HepG2 (cell line): ENCODE data around the gene GLB1L. TPM values are rescaled to one million over a fixed set of nuclear protein-coding genes. Genes with fewer than 3 reads are reported as not detected.

Source experiments
- ATAC-seq: fragments of 200-7000 bp; cut with Tn5 transposase; 3 replicates; pipeline ENCODE4 v1.9.1; 2020; ENCODE audit warnings: mild to moderate bottlenecking, moderate library complexity
- BruUV-seq: library from RNA; stranded (reverse); fragments of 400-500 nt; replicated peaks from 2 replicates; lab custom pipeline; 2021; lab: Mats Ljungman, UMichigan
- CTCF ChIA-PET: fragments of 300-600 bp; formaldehyde crosslinking; extraction: SDS; loops from one replicate; lab custom pipeline; 2021; ENCODE audit warnings: low total read pairs, inconsistent platforms, low intra/inter-chr PET ratio; lab: Yijun Ruan, JAX
- POLR2A ChIA-PET: fragments of 350-600 bp; sonication (Branson Sonifier 250); formaldehyde crosslinking; loops from one replicate; lab custom pipeline; 2020; ENCODE audit warnings: antibody characterized with exemption, inconsistent platforms; lab: Yijun Ruan, JAX
- DNase-seq: peaks from one replicate; pipeline ENCODE4 v3.0.0-alpha.2; 2015; ENCODE audit warnings: low spot score
- FAIRE-seq: peaks from 3 replicates; lab custom pipeline; 2011; peaks lifted over from hg19 to GRCh38; lab: Jason Lieb, UNC
- H2AFZ ChIP-seq: one replicate; pipeline ENCODE4 v1.6.1; 2011; ENCODE audit warnings: low read length, inconsistent platforms
- H3K27ac ChIP-seq: fragments of 300-600 bp; 3 replicates; pipeline ENCODE4 v1.8.0; 2011; ENCODE audit warnings: mixed run types, mild to moderate bottlenecking, mixed read lengths, low read length, inconsistent platforms; ENCODE audit not compliant: insufficient read depth; ENCODE audit errors: extremely low read length
- H3K27me3 ChIP-seq, 2 experiments: fragments of 200-600 bp in 1 of 2; 2 replicates in 1 of 2; 3 replicates in 1 of 2; pipeline versions ENCODE4 v1.6.0 to v1.8.0; 2011; ENCODE audit warnings: low read length in 2 of 2, mild to moderate bottlenecking in 2 of 2, moderate library complexity in 2 of 2, inconsistent platforms in 1 of 2; ENCODE audit not compliant: insufficient read depth in 2 of 2, control insufficient read depth in 1 of 2
- H3K36me3 ChIP-seq, 2 experiments: fragments of 200-600 bp in 1 of 2; replicated peaks in 1 of 2; 2 replicates in 1 of 2; 3 replicates in 1 of 2; pipeline versions ENCODE4 v1.5.1 to v1.8.0; 2011; ENCODE audit warnings: low read length in 2 of 2, inconsistent platforms in 1 of 2; ENCODE audit not compliant: insufficient read depth in 2 of 2, control insufficient read depth in 1 of 2
- H3K4me1 ChIP-seq: 2 replicates; pipeline ENCODE4 v1.5.1; 2012; ENCODE audit warnings: low read length, inconsistent platforms; ENCODE audit not compliant: insufficient read depth
- H3K4me2 ChIP-seq: 2 replicates; pipeline ENCODE4 v1.6.0; 2011; ENCODE audit warnings: low read depth, low read length, inconsistent platforms
- H3K4me3 ChIP-seq, 3 experiments: fragments of 200-600 bp in 1 of 3; sonication (generic), shearing (Covaris generic) in 1 of 3; replicated peaks in 1 of 3; 2 replicates each; pipeline ENCODE4 v1.5.1; 2011 to 2016; ENCODE audit warnings: low read length in 3 of 3, inconsistent platforms in 2 of 3, low read depth in 2 of 3, mild to moderate bottlenecking in 2 of 3, control low read depth in 1 of 3, mixed read lengths in 1 of 3; ENCODE audit not compliant: insufficient read depth in 1 of 3
- H3K79me2 ChIP-seq: one replicate; pipeline ENCODE4 v1.6.1; 2011; ENCODE audit warnings: low read length, inconsistent platforms; ENCODE audit not compliant: insufficient read depth
- H3K9ac ChIP-seq: 2 replicates; pipeline ENCODE4 v1.6.0; 2011; ENCODE audit warnings: mild to moderate bottlenecking, low read depth, low read length, inconsistent platforms; ENCODE audit not compliant: insufficient read depth
- H3K9me3 ChIP-seq: 2 replicates; pipeline ENCODE4 v1.5.1; 2012; ENCODE audit warnings: mild to moderate bottlenecking, low read length
- H4K20me1 ChIP-seq: 2 replicates; pipeline ENCODE4 v1.6.0; 2011; ENCODE audit warnings: inconsistent platforms, mild to moderate bottlenecking, low read length, moderate library complexity; ENCODE audit not compliant: insufficient read depth
- JUN ChIP-seq: sonication (generic); formaldehyde crosslinking; IDR thresholded peaks from 2 replicates; pipeline ENCODE4 v1.4.0; 2020; ENCODE audit warnings: mild to moderate bottlenecking, missing genetic modification reagents
- KAT8 ChIP-seq: IDR thresholded peaks from 2 replicates; pipeline ENCODE4 v1.6.1; 2016; ENCODE audit warnings: missing genetic modification reagents, missing compliant biosample characterization
- MIER3 ChIP-seq: IDR thresholded peaks from 2 replicates; pipeline ENCODE4 v1.6.1; 2016; ENCODE audit warnings: missing compliant biosample characterization, borderline replicate concordance
- NCOA1 ChIP-seq: sonication (generic); formaldehyde crosslinking; IDR thresholded peaks from 2 replicates; pipeline ENCODE4 v1.9.0; 2021; ENCODE audit warnings: missing genetic modification reagents
- SETDB1 ChIP-seq: sonication (generic); formaldehyde crosslinking; IDR thresholded peaks from 2 replicates; pipeline ENCODE4 v1.5.1; 2020; ENCODE audit warnings: missing genetic modification reagents, mild to moderate bottlenecking, borderline replicate concordance
- THRA ChIP-seq: sonication (generic); formaldehyde crosslinking; IDR thresholded peaks from 2 replicates; pipeline ENCODE4 v1.4.0; 2020; ENCODE audit warnings: missing genetic modification reagents, borderline replicate concordance
- TRIM24 ChIP-seq: sonication (generic); formaldehyde crosslinking; IDR thresholded peaks from 2 replicates; pipeline ENCODE4 v1.8.0; 2022; ENCODE audit warnings: mild to moderate bottlenecking, missing genetic modification reagents
- ZBTB26 ChIP-seq: IDR thresholded peaks from 2 replicates; pipeline ENCODE4 v1.6.1; 2016; ENCODE audit warnings: missing compliant biosample characterization, missing genetic modification reagents, borderline replicate concordance
- ZGPAT ChIP-seq: IDR thresholded peaks from 2 replicates; pipeline ENCODE4 v1.6.1; 2016; ENCODE audit warnings: mild to moderate bottlenecking
- ZKSCAN8 ChIP-seq: IDR thresholded peaks from 2 replicates; pipeline ENCODE4 v1.6.1; 2016; ENCODE audit warnings: borderline replicate concordance, missing genetic modification reagents, missing compliant biosample characterization
- ZNF20 ChIP-seq: sonication (generic); formaldehyde crosslinking; IDR thresholded peaks from 2 replicates; pipeline ENCODE4 v1.4.0; 2020; ENCODE audit warnings: mild to moderate bottlenecking, moderate library complexity, missing genetic modification reagents
- ZNF225 ChIP-seq: sonication (generic); formaldehyde crosslinking; IDR thresholded peaks from 2 replicates; pipeline ENCODE4 v1.4.0; 2020; ENCODE audit warnings: mild to moderate bottlenecking, missing genetic modification reagents
- ZNF230 ChIP-seq: sonication (generic); formaldehyde crosslinking; IDR thresholded peaks from 2 replicates; pipeline ENCODE4 v1.4.0; 2020; ENCODE audit warnings: mild to moderate bottlenecking, missing genetic modification reagents
- ZNF281 ChIP-seq: sonication (generic); formaldehyde crosslinking; IDR thresholded peaks from 2 replicates; pipeline ENCODE4 v1.4.0; 2020; ENCODE audit warnings: missing genetic modification reagents, borderline replicate concordance
- ZNF709 ChIP-seq: sonication (generic); formaldehyde crosslinking; IDR thresholded peaks from 2 replicates; pipeline ENCODE4 v1.5.0; 2020; ENCODE audit warnings: mild to moderate bottlenecking, missing genetic modification reagents
- ZSCAN22 ChIP-seq: sonication (generic); formaldehyde crosslinking; IDR thresholded peaks from 2 replicates; pipeline ENCODE4 v1.4.0; 2020; ENCODE audit warnings: mild to moderate bottlenecking, missing genetic modification reagents
- WGBS: methylation state at CpG from one replicate; pipeline ENCODE4 v1.1.6; 2017; ENCODE audit warnings: low lambda C conversion rate; 5-methylcytosine and 5-hydroxymethylcytosine counted together
- in situ Hi-C: cut with HindIII; loops from 2 replicates; pipeline ENCODE4 v1.10.0; 2017; ENCODE audit warnings: low pct_unique_long_range_greater_than_20kb; ENCODE audit not compliant: extremely low pct_ligation_motif_present
- intact Hi-C: fragments of 100-400 bp; cut with micrococcal nuclease; formaldehyde crosslinking; loops from one replicate; pipeline ENCODE4 v1.10.0; 2022; ENCODE audit not compliant: unreplicated experiment
- polyA plus RNA-seq, 8 experiments: library from polyadenylated mRNA; depleted of rRNA in 3 of 8; stranded (reverse) in 7 of 8; unstranded in 1 of 8; fragments of >200 nt; fragmentation: Illumina TruSeq in 4 of 8; extraction: Trizol in 4 of 8; gene quantifications; 2 replicates each; pipeline versions ENCODE4 v1.2.1 to v1.2.3, GENCODE V29; 2011 to 2016; ENCODE audit warnings: low read depth in 4 of 8, missing spikeins in 1 of 8, mixed read lengths in 1 of 8; ENCODE audit not compliant: insufficient read depth in 1 of 8
- total RNA-seq, 5 experiments: library from RNA; depleted of rRNA; stranded (reverse); fragments of >200 nt; fragmentation: Illumina TruSeq; extraction: Trizol; gene quantifications; 2 replicates each; pipeline ENCODE4 v1.2.3, GENCODE V29; 2016; ENCODE audit warnings: low read depth in 1 of 5

GLB1L gene
- total and polyA plus RNA-seq, 2 of the 13 experiments (the other 11 are each of a cell fraction or from before 2014, with no cell fraction given) = 6.8 to 7.3 TPM

- TF ChIP-seq ZNF281 (CRISPR knock-in tag) = no peak
- 0 out of 2 replicates have a peak, but pooled peaks have one; percentile 13 for TF ChIP-seq ZNF230 (CRISPR knock-in tag)
- no peak for TF ChIP-seq ZNF709
Observed at GRCh38 chr2:219270055-219270372, 24.8 kb upstream of the GLB1L start (continued).

GRCh38 chr2:219269362-219270054, 24.3 kb upstream of the GLB1L start:
- peak; percentile 57 for FAIRE-seq
- Histone ChIP-seq H3K4me3 (0 out of 6 replicates have a peak overlapping the region, but pooled peaks of 1 of the 3 experiments have one; percentile 29), H3K27me3 (peaks cover 2 to 24% of the 10 kb centered on the region in 2 experiments; a peak in 3 of 5 replicates), H3K9me3 (no peaks in the 10 kb centered on the region), H3K36me3 (no peaks in the 10 kb centered on the region), H3K9ac (no peak overlapping the region), H3K4me1 (peaks cover 37% of the 10 kb centered on the region), H4K20me1 (no peaks in the 10 kb centered on the region), H3K27ac (peak overlapping the region; percentile 3), H2AFZ (no peak overlapping the region), H3K4me2 (peak overlapping the region; percentile 52), H3K79me2 (no peaks in the 10 kb centered on the region)
- BruUV-seq = no TSS peak
- in situ Hi-C loops (no loop called here), intact Hi-C loops (no loop called here)
- ChIA-PET CTCF (no interaction called here), POLR2A (interaction anchor here (0.9 to 2.1 kb wide), 12 partner anchors 8 to 118 kb away, joined by 3 to 22 read pairs (median 4); partner anchors contain the start of genes ANKZF1, ATG9A, DNAJB2 and DNPEP)
- DNase-seq = peak; percentile 54
- 10% methylated on average over 6 of the region's 8 CpGs for WGBS
- peak; percentile 76 for ATAC-seq
- TF ChIP-seq NCOA1 = no peak
- no peak for TF ChIP-seq ZGPAT (CRISPR knock-in tag)
- TF ChIP-seq JUN (CRISPR knock-in tag) = no peak
- 0 out of 2 replicates have a peak, but pooled peaks have one; percentile 26 for TF ChIP-seq ZNF225 (CRISPR knock-in tag)
- no peak for TF ChIP-seq TRIM24 (CRISPR knock-in tag)
- no peak for TF ChIP-seq ZKSCAN8
- 0 out of 2 replicates have a peak, but pooled peaks have one; percentile 5 for TF ChIP-seq MIER3
- TF ChIP-seq ZNF20 = no peak
- TF ChIP-seq SETDB1 (CRISPR knock-in tag) = no peak
- TF ChIP-seq ZBTB26 (CRISPR knock-in tag) = 0 out of 2 replicates have a peak, but pooled peaks have one; percentile 15
- TF ChIP-seq KAT8 = no peak
- no peak for TF ChIP-seq ZSCAN22 (CRISPR knock-in tag)
- TF ChIP-seq THRA = peak; percentile 85; the same call in 1 of the 2 replicates
